ENCODE measurements around the gene EHMT1. TPM values are rescaled to one million over a fixed set of nuclear protein-coding genes. Genes with fewer than 3 reads are reported as not detected.

The EHMT1 gene
- total and polyA plus RNA-seq, 10 of the 15 experiments (the other 5 are each of a cell fraction or from before 2014, with no cell fraction given), result 2.9 to 100 (median 48.1) TPM

DNA sequence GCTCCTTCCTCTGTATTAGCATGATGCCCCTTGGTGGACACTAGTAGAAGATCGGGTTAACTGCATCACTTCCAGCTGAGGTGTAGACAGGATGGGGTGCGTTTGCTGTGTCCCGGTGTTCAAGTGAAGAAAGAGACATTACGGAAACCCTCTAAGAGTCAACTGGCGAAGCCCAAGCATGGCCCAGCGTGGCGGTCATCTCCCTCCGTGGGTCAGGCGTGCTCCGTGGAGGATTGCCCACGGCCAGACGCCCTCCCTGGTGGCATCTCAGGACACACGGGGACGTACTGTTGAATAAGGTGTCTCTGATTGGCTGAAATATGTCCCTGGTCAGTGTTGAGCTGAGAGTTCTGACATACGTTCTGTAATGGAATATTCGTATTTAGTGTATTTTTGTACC lies 139.3 kb downstream of the EHMT1 start (continued):
- TF ChIP-seq CTCF (IDR thresholded peaks at IDR 0.05 in 2 of 3, conservative IDR thresholded peaks at IDR 0.05 in 1 of 3; ENCODE audit: control insufficient read depth in 2 of 3, extremely low read depth in 1 of 3, insufficient read depth in 1 of 3, low read depth in 3 of 3, low read length in 3 of 3) (0 out of 6 replicates have a peak, but pooled peaks of 1 of the 3 experiments have one; percentile 11), E2F8 (IDR thresholded peaks at IDR 0.05; ENCODE audit: low read depth, partially characterized antibody) (no peak)

DNA sequence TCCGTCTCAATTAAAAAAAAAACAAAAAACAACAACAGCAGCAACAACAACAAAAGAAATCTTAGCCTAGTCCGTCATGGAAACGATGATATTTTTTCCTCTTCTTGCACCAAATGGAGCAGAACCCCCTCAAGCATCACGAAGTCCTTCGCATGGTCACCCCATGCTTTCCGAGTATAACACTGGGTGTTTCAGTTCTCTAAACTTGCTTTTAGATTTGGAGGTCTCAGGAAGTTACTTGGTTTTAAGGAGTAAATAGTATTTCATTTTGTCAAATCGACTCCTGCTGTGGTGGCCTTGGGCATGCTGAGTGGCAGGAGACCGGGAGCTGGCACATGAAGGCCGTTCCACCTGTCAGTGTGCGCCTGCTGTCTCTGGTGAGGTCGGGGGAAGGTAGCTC lies 140.3 kb downstream of the EHMT1 start:
- Histone ChIP-seq H3K4me3 (no peak overlapping the region), H3K9ac (ENCODE audit: control insufficient read depth, insufficient read depth, low read length) (peak overlapping the region; percentile 59), H3K36me3 (ENCODE audit: control insufficient read depth in 2 of 2, insufficient read depth in 2 of 2, low read length in 1 of 2) (peaks cover 33 to 58% of the 10 kb centered on the region in 2 experiments), H4K20me1 (ENCODE audit: control insufficient read depth, insufficient read depth) (no peaks in the 10 kb centered on the region), H3K4me1 (ENCODE audit: control insufficient read depth, insufficient read depth, low read length) (peaks cover 67% of the 10 kb centered on the region), H3K27ac (ENCODE audit: control insufficient read depth, insufficient read depth) (peak overlapping the region; percentile 96), H3K4me2 (ENCODE audit: control insufficient read depth, insufficient read depth) (peak overlapping the region; percentile 79), H2AFZ (ENCODE audit: control insufficient read depth, low read depth, low read length) (no peak overlapping the region), H3K9me3 (replicated peaks; ENCODE audit: control insufficient read depth, insufficient read depth, low read length) (peaks cover 20% of the 10 kb centered on the region; the same call in 2 of the 3 replicates), H3K79me2 (ENCODE audit: control insufficient read depth, insufficient read depth, low read length) (peaks cover 27% of the 10 kb centered on the region), H3K27me3 (replicated peaks in 1 of 2; ENCODE audit: control insufficient read depth in 2 of 2, insufficient read depth in 2 of 2, low read length in 1 of 2) (no peaks in the 10 kb centered on the region)
- intact Hi-C loops (cut with micrococcal nuclease; ENCODE audit: unreplicated experiment) (no loop called here), in situ Hi-C loops (cut with MboI) (no loop called here)
- FAIRE-seq (peak; percentile 84), ATAC-seq (peak; percentile 27), DNase-seq (ENCODE audit: low read depth, low spot score) (peak; percentile 69)
- POLR2A ChIA-PET, result interaction anchor here (1.7 to 7.4 kb wide), 2 partner anchors 10 to 15 kb away, joined by 4 to 59 read pairs; no protein-coding TSS in a partner anchor
- WGBS (ENCODE audit: insufficient coverage, insufficient replicate concordance, low lambda C conversion rate, missing lambda C conversion rate), result 7% methylated on average over 11 of the region's 11 CpGs
- SMC1A ChIA-PET (ENCODE audit: uncharacterized antibody, unreplicated experiment), result interaction anchor here (0.7 to 3.8 kb wide), 10 partner anchors 10 to 413 kb away, joined by 3 to 42 read pairs (median 7); no protein-coding TSS in a partner anchor
- CTCF ChIA-PET, result interaction anchor here (1.1 to 2.6 kb wide), 5 partner anchors 13 to 86 kb away, joined by 3 to 17 read pairs (median 6); no protein-coding TSS in a partner anchor
- no TSS peak for BruUV-seq (replicated peaks)
- RAD21 ChIA-PET (ENCODE audit: unreplicated experiment), result interaction anchor here (2.1 to 7.1 kb wide), 3 partner anchors 14 to 86 kb away, joined by 7 to 65 read pairs (median 15); no protein-coding TSS in a partner anchor
- TF ChIP-seq NRF1 (conservative IDR thresholded peaks at IDR 0.05; ENCODE audit: low read depth, low read length) (no peak), SP1 (IDR thresholded peaks at IDR 0.05; ENCODE audit: low read depth, low read length) (peak; percentile 44), IKZF2 (IDR thresholded peaks at IDR 0.05) (peak; percentile 54 to 55; a peak in 3 of 4 replicates), BHLHE40 (IDR thresholded peaks at IDR 0.05; ENCODE audit: borderline replicate concordance in 1 of 2, low read depth in 2 of 2, low read length in 1 of 2) (0 out of 4 replicates have a peak, but pooled peaks of 1 of the 2 experiments have one; percentile 33), TBL1XR1 (IDR thresholded peaks at IDR 0.05; ENCODE audit: low read depth, low read length) (no peak), IRF4 (IDR thresholded peaks at IDR 0.05; ENCODE audit: low read depth, low read length) (peak; percentile 78), POLR2AphosphoS5 (IDR thresholded peaks at IDR 0.05; ENCODE audit: low read length) (0 out of 2 replicates have a peak, but pooled peaks have one; percentile 50), ZNF24 (IDR thresholded peaks at IDR 0.05) (no peak), CEBPB (IDR thresholded peaks at IDR 0.05; ENCODE audit: borderline replicate concordance in 1 of 2, low read depth in 2 of 2, low read length in 2 of 2) (no peak), CBX5 (IDR thresholded peaks at IDR 0.05; ENCODE audit: low read depth) (0 out of 2 replicates have a peak, but pooled peaks have one; percentile 18), CHD4 (IDR thresholded peaks at IDR 0.05) (no peak), TARDBP (IDR thresholded peaks at IDR 0.05; ENCODE audit: borderline replicate concordance) (no peak)

Measured in GM12878 (cell line).